ENCODE results near the gene ACOX1.

The ACOX1 gene

GRCh38 chr17:75927286-75927922 is 51.6 kb downstream of the ACOX1 start:
- no peak for DNase-seq

GRCh38 chr17:75926456-75926855 is 52.5 kb downstream of the ACOX1 start:
- no peak for DNase-seq

GRCh38 chr17:75925912-75926311 is 53.1 kb downstream of the ACOX1 start:
- no peak for DNase-seq

GRCh38 chr17:75925103-75925502 is 53.9 kb downstream of the ACOX1 start:
- DNase-seq = no peak

- DNase-seq = no peak
These were observed 55.7 kb downstream of the ACOX1 start for GRCh38 chr17:75922963-75923874.

GRCh38 chr17:75922173-75922961 is 56.6 kb downstream of the ACOX1 start:
- no peak for DNase-seq

GRCh38 chr17:75921596-75921995 is 57.4 kb downstream of the ACOX1 start:
- no peak for DNase-seq

GRCh38 chr17:75920045-75920560 is 58.9 kb downstream of the ACOX1 start:
- DNase-seq = no peak

- no peak for DNase-seq
These were observed 59.4 kb downstream of the ACOX1 start for GRCh38 chr17:75919611-75920010.

GRCh38 chr17:75917917-75918445 is 61.0 kb downstream of the ACOX1 start:
- no peak for DNase-seq

GRCh38 chr17:75917141-75917916 is 61.6 kb downstream of the ACOX1 start:
- no peak for DNase-seq

- DNase-seq = no peak
These were observed 63.7 kb downstream of the ACOX1 start for GRCh38 chr17:75915268-75915667.

GRCh38 chr17:75914643-75915267 is 64.2 kb downstream of the ACOX1 start:
- DNase-seq = no peak

GRCh38 chr17:75913537-75914210 is 65.3 kb downstream of the ACOX1 start:
- no peak for DNase-seq

- no peak for DNase-seq
These were observed 68.3 kb downstream of the ACOX1 start for GRCh38 chr17:75910699-75911098.

GRCh38 chr17:75909812-75910274 is 69.1 kb downstream of the ACOX1 start:
- DNase-seq = no peak

- no peak for DNase-seq
These were observed 69.7 kb downstream of the ACOX1 start for GRCh38 chr17:75909051-75909811.

- DNase-seq = no peak
These were observed 70.8 kb downstream of the ACOX1 start for GRCh38 chr17:75908201-75908600.

- DNase-seq = no peak
These were observed 72.7 kb downstream of the ACOX1 start for GRCh38 chr17:75906143-75906884.

Measured in CD4-positive, alpha-beta T cell treated with Interleukin-15 for 1 hour (primary cell).